Measurements from ENCODE around the gene NPRL2.

The NPRL2 gene

DNA sequence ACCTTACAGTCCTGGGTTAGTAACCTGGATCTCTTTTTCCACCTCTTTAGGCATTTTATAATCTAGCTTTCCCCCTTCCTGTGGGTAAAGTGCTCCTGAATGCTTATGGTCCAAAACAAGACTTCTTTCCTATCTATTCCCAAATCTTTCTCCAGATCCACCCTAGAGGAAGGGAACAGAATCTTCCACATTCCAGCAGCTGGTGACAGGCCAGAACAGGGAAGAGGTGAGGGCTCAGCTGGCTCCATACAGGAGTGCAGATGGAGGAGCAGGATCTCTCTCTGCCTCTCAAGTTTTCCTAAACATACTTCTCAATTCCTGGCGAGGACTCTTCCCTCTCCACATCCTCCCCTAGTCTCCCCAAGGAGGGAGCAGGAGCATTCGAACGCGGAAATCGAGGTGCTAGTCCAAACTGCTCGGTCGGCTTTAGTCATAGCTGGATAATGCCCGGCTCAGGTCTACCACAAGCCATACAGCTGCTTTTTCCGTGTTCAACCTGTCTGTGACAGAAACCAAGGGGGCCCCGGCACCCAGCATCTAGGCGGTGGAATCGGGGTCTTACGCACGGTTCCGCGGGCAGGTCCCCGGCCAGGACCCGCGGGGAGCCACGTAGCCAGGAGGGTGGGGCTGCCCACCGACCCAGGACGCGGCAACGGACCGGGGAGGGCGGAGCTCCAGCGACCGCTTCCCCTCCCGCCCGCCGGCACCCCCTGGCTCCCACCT, 14.0 kb downstream of the NPRL2 start:
- no peak for DNase-seq
- in situ Hi-C loops (cut with MboI; ENCODE audit: low pct_unique_long_range_greater_than_20kb, low sequenced_read_pairs), result no loop called here

DNA sequence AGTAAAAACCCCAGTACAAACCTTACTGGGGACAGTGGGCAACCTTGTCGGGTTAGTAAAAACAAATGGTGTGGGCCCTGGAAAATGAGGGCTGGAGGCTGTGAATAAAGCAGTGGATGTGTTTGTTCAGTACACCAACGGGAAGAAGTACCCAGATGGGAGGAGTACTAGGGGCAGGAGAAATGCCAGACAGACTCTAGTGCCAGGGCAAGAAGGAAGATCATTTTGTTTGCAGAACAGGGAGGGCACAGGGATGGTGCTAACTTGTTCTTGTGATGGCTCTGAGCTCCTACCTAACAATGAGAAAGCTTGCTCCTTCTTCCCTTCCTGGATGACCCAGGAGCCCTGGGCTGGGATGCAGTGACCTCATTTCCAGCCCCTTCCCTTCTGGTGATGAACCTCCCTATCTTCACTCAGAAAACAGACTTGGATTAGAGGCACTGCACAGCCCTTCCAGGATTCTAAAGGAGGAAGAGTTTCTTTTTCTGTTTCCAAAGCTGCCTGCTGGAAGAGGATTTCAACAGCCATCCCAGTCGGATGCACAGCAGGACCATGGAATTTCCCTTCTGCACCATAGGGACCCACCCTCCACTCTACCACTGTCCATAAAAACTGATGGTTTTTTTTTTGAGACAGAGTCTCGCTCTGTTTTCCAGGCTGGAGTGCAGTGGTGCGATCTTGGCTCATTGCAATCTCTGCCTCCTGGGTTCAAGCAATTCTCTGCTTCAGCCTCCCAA, 16.1 kb downstream of the NPRL2 start:
- DNase-seq, result no peak
- in situ Hi-C loops (cut with MboI; ENCODE audit: low pct_unique_long_range_greater_than_20kb, low sequenced_read_pairs), result no loop called here

DNA sequence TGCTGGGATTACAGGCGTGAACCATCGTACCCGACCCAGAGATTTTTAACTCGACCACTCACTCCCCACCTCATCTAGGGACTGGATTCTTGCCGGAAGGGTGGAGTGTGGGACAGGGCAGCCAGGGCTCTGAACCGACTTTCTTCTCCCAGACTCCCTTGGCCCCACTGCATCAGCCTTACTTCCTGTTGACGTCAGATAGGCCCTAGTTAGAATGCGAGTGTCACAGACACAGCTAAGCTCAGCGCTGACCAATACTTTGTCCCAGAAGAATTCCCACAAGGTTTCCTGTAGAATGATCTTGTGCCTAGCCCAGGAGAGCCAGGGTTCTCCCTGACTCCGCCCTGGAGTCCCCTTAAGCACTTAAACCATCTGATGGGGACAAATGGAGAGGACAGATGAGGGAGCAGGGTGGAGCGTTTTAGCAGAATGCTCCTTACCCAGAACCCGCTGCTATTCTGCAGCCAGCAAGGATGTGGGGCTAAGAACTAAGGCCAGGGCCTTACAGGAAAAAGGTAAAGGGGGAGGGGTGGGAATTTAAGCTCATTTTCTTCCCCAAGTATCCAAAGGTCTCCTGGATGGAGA, 16.7 kb downstream of the NPRL2 start:
- in situ Hi-C loops (cut with MboI; ENCODE audit: low pct_unique_long_range_greater_than_20kb, low sequenced_read_pairs), result no loop called here
- no peak for DNase-seq

DNA sequence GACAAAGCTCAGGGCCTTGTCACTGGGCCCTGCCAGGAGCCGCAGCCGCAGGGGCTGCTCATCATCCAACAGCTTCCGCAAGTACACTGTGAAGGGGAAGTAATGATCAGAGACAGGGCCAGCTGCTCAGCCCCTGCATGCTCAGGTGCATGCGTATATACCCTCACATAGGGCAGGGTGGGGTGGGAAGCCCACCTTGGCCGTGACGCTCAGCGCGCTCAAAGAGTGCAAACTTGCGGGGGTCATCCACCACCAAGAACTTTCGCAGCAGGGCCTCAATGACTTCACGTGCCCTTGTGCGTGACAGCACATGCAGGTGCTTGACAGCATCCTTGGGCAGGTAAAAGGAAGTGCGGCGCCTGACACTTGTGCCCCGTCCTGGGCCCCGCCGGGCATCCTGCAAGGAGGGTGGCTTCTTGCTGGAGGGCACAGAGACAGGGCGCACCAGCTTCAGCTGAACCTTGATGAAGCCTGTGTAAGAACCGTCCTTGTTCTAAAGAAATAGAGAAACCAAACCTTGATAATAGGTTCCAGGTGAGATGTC, 19.1 kb downstream of the NPRL2 start:
- in situ Hi-C loops (cut with MboI; ENCODE audit: low pct_unique_long_range_greater_than_20kb, low sequenced_read_pairs), result no loop called here
- no peak for DNase-seq

DNA sequence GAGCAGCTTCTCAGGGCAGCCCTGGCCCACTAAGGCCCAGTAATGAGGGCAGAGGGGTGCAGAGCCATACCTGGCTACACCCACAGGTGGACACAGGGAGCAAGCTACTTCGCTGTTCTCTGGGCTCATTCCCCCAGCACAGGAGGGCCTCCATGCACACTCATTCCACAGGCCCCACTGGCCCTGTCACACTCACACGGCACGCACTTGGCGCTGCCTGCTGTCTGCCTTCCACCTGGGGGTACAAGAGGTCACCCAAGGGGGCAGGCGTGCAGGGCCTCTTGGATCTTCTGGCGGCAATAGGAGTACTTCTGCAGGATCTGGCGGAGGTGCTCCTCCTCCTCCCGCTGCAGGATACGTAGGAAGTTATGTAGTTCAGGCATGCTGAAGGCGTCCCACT, 20.2 kb downstream of the NPRL2 start:
- no peak for DNase-seq
- in situ Hi-C loops (cut with MboI; ENCODE audit: low pct_unique_long_range_greater_than_20kb, low sequenced_read_pairs), result no loop called here

DNA sequence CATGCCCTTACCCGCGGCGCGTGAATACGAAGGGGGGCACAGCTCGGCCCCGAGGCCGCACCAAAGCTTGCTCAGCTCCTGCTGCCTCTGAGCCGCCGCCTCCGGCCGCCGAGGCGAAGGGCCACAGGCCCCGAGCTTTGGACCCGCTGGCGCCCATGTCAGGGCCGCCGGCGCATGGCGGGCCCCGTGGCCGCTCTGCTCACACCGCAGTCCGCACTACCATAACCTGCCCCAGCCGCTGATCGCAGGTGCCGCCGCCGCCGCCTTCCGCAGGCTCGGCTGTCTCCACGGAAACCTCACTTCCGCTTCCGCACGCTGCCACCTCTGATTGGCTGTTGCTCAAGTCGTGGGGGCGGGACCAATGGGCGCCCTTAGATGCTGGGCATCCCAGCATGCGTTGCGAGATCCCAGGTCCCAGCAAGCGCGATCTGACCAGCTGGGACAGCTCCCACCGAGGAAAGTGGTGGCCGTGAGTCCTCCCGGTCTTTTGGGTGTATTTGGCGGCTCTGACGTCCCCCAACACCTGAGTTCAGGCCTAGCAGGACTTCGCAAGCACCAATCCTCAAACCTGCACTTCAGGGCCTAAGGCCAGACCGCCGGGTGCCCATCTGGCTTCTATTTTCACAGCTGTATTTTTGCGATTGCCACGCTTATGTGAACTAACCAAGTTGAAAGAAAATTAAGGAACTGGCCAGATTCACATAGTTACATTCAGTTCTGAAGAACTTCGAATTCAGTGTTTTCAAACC, 22.5 kb downstream of the NPRL2 start, which contains the start of gene TUSC2:
TSS of gene TUSC2 (minus strand) at position 281 of the 749 bp plus-strand sequence. CDS start at position 157, 124 bp downstream.
- peak; percentile 96 for DNase-seq
- in situ Hi-C loops (cut with MboI; ENCODE audit: low pct_unique_long_range_greater_than_20kb, low sequenced_read_pairs), result no loop called here

DNA sequence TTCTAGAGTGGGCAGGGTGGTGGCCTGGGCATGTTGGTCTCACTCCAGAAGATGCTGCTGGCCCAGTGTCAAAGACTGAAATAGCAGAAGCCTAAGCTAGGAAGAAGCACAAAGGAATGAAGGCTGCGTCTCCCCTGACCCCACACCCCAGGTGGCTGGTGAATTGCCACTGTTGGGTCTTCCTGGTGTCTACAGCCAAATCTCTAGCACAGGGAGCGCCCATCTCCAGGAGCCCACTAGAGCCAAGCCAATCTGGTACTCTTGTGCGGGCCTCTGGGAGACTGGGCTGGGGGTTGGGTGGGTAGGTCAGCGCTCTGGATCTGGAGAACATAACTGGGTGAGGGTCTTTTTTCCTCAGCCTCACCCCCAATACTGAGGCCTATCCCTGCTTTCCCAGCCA, 23.4 kb downstream of the NPRL2 start:
- no peak for DNase-seq
- in situ Hi-C loops (cut with MboI; ENCODE audit: low pct_unique_long_range_greater_than_20kb, low sequenced_read_pairs), result no loop called here

DNA sequence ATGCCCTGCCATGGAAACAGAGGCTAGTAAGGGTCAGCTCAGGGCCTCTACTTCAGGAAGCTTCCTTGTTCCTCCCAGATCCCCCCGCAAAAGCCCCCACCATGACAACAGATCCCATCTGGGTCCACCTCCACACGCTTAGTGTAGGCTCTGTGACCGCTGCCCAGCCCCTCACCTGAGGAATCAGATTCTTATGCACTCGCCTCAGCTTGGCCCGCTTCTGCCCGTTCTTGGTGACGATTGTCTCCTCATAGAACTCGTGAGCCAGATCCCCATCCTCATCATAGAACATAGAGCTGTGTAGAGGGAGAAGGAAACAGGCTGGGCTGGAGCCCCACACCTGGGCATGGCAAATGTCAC, 24.4 kb downstream of the NPRL2 start:
- no peak for DNase-seq
- in situ Hi-C loops (cut with MboI; ENCODE audit: low pct_unique_long_range_greater_than_20kb, low sequenced_read_pairs), result no loop called here

DNA sequence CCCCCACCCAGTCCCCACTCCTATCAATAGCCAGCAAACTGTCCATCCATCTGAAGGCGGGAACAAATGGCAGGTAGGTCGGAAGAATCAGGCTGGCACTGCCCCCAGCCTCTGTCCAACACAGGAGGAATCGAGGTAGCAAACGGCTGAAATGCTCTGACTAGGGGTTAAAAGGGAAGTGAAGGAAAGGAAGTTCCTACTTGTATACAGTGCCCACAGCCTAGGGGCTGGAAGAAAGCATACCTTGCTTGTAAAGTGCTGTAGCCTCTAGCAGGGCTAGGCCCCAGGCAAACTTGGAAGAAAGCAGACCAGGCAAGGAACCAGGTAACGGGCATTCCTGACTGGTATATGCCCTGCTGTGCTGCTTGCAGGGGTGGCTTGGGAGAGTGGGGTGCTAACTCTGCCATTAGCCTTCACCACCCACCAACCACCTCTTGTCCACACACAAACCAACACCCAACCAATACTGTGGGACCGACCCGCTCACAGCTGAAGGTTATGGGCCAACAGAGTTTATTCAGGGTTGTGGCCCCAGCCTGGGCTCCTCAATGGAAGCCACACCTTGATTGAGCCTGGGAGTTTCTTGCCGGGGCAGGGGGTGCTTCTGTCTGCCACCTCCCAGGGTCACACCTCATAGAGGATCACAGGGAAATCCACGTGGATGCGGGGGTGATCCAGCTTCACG, 24.9 kb downstream of the NPRL2 start:
- DNase-seq, result no peak
- in situ Hi-C loops (cut with MboI; ENCODE audit: low pct_unique_long_range_greater_than_20kb, low sequenced_read_pairs), result no loop called here

DNA sequence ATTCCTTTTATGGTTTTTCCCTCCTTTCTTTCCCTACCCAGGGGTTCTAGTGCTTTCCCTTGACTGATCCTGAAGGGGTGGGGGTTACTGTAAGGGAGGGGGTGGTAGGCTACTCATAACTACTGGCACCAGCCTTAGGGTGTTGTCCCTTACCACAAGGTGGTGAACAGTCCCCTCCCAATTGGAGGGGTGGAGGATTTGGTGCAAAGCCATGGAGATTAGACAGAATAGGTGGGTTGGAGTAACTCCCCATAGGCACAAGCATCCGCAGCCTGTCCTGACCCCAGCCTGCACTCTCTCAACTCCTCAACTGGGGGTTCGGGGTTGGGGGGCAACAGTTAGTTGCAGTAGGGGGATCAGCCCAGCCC, 25.5 kb downstream of the NPRL2 start:
- in situ Hi-C loops (cut with MboI; ENCODE audit: low pct_unique_long_range_greater_than_20kb, low sequenced_read_pairs), result no loop called here
- DNase-seq, result no peak

DNA sequence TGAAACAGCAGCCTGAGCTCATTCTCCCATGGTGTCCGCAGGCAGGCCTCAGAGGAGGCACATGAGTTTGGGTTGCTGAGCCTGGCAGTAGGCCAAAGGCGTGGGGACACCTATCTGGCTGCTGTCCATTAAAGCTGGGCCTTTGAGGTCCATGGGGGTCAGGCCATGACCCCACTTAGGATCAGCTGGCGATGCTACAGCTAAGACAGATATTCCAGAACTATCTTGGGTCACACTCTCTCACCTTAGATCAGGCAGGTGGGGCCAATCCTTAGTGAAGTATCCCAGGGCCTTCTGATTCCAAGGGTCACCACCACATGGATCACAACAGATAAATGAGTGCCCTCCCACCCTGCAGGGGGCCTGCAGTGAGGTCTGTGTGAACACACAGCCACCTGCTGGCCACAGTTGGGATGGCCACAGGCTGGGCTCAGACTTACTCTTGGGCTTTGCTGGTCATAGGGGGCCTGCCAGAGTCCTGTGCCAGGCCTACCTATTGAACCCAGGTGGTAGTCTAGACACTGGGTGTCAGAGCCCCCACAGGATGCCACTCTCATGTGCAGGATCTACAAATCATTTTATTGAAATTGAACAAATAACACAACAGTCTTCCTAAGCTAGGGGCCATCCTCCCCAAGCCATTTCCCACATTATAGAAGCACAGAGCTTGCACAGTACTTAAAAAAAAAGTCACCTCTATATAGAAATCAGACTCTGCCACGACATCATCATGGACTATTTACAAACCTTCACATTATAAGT, 26.0 kb downstream of the NPRL2 start:
- DNase-seq, result peak; percentile 77
- in situ Hi-C loops (cut with MboI; ENCODE audit: low pct_unique_long_range_greater_than_20kb, low sequenced_read_pairs), result no loop called here

DNA sequence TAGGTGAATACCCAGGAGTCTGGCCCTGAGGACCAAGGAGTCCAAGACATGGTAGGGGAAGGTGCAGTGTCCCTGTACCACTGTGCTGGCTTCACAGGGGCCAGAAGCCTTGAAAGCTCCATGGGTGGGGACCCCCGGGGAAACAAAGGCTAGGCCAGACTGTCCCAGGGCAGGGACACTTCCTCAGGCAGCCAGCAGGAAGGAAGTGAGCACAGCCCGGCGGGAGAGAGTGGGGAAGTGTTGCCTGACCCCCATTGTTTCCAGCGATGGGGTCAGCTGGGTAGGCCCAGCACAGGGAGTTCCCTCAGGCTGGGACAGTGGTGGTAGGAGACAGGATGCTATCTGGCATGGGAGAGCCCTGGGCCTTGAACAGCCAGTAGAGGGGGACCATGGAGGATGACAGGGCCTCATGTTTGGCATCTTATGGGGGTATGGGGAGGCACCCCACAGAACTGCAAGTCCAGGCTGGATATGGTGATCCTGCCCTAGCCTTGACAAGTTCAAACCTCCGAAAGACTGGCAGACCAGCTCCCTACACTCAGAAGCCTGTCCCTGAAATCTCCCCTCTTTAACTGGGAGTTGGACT, 26.9 kb downstream of the NPRL2 start:
- in situ Hi-C loops (cut with MboI; ENCODE audit: low pct_unique_long_range_greater_than_20kb, low sequenced_read_pairs), result no loop called here
- DNase-seq, result no peak

DNA sequence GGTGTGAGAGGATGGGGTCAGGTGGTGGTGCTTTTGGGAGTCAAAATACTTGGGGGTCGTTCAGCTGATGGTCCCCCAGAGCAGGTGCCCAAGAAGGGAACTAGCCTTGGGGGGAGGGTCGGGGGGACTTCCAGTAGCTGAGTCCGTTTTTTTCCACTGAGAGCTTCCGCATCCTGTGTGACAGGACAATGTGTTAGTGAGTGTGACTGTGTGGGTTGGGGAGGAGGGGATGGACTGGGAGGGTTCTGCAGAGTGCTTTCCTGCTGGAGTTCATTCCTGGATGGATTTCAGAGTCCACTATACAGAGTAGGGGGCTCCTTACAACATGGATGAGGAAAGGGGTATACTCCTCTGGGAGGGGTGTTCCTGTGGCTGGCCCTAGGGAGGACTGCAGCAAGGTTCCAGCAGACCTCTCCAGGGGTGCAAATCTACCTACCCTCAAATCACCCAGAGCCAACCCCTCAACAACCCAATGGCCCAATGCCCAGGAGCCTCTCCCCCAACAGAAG, 27.4 kb downstream of the NPRL2 start:
- no peak for DNase-seq
- in situ Hi-C loops (cut with MboI; ENCODE audit: low pct_unique_long_range_greater_than_20kb, low sequenced_read_pairs), result no loop called here

DNA sequence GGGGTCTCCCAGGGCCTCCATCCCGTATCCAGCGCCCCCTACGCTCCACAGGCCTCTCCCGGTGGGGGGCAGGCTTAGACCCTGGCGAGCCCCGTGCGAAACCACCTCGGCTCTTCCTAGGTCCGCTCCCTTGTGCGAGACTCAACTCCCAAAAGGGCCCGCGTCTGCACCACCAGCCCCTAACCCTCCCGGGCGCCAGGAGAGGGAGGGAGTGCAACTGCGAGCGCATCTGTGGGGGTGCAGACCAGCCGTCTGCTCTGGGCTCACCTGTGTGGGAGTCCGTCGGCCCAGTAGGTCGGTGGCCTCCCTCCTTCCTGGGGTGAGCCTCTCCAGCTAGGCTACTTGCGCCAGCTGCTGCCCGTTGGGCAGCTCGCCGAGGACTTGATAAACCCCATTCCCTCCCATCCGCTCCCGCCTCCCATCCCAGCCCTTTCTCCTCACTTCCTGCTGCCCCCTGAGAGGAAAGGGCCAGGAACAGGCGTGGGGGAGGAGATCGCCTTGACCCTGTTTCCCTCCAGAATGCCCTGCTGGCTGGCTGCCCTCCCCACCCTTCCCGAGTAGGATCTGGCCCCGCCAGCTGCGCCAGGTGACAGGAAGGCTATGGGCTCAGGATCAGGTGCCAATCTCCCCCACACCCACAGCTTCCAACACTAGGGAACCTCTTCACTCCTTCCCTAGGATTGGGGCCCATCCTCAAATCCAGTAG, 28.0 kb downstream of the NPRL2 start, which contains the start of gene HYAL2:
TSS of gene HYAL2 (minus strand) at position 360 of the 706 bp plus-strand sequence. CDS start 2,256 bp downstream, outside the sequence.
- DNase-seq, result no peak
- in situ Hi-C loops (cut with MboI; ENCODE audit: low pct_unique_long_range_greater_than_20kb, low sequenced_read_pairs), result no loop called here

DNA sequence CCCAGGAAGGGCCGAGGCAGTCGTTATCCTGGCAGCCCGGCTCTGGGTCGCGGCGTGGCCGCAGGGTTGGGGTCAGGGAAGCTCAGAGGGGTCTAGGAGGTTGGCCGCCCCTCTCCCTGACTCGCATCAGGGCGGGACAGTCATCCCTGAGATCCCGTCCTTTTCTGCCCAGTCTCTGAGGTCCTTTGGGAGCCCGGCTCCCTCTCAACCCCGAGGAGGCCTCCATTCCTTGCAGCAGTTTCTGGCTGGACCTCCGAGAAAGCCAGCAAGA, 28.5 kb downstream of the NPRL2 start:
- in situ Hi-C loops (cut with MboI; ENCODE audit: low pct_unique_long_range_greater_than_20kb, low sequenced_read_pairs), result no loop called here
- no peak for DNase-seq

DNA sequence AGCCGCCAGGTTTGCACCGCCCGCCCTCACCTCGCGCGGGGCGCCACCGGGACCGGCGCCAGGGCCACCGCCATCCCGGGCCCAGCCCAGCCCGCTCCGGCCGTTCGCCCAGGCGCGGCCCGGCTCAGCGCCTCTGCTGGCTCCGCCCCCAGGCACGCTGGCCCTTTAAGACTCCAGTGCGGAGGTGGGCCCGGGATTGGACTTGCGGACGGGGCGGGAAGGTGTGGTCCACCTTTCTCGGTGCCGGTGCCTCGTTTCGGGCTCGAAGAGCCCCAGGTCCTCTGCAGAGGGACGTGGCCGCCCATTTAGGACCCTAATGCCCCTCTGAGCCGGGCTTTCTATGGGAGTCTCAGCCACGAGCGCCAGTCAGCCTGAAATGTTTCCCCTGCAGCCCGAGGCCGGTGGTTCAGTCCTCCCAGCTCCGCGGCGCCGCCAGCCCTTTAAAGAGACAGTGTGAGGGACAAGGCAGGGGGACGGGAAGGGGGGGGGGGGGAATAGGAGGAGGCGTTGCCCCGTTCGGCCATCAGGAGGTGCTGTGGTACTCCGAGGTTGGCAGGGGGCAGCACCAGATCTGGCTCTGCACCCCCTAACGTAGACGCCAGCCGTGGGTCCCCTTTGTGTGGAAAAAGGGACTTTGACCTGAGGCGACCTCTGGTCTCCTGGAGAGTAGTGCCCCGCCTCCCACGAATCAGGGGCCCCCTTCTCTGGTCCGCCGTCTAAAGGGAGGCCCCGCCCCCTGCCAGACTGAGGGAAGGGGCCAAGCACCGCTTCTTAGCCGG, 29.1 kb downstream of the NPRL2 start:
- peak; percentile 89 for DNase-seq
- in situ Hi-C loops (cut with MboI; ENCODE audit: low pct_unique_long_range_greater_than_20kb, low sequenced_read_pairs), result no loop called here
